ENCODE results near the gene SMNDC1.

The SMNDC1 gene

DNA sequence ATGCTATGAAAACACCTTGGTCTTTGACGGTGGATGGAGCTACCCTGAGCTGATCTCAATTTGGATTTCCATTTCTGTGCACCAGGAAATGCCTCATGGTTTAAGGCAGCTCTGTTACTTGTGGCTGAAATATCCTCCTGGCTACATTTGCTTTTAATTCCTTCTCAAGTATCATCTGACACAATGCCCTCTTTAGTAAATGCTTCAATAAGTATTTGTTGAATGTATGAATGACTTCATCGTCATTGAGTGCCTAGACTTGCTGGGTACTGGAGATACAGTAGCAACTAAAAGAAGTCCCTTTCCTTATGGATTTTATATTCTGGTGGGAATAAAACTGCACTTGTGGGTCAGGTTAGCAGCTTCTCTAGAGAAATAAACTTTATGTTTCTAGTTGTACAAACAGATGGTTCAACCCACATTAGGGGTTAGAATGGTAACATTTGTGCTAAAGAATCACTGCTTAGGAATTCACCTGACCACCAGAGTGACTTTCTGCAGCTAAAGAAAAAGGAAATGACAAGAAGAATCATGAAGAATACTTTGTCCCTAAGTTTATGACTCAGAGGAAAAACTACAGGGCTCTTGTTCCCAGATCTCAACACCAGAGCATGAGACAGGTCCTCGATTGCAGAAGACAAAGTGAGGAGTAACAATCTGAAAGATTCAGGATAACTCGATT, 21.8 kb upstream of the SMNDC1 start:
- DNase-seq, result peak; percentile 90

DNA sequence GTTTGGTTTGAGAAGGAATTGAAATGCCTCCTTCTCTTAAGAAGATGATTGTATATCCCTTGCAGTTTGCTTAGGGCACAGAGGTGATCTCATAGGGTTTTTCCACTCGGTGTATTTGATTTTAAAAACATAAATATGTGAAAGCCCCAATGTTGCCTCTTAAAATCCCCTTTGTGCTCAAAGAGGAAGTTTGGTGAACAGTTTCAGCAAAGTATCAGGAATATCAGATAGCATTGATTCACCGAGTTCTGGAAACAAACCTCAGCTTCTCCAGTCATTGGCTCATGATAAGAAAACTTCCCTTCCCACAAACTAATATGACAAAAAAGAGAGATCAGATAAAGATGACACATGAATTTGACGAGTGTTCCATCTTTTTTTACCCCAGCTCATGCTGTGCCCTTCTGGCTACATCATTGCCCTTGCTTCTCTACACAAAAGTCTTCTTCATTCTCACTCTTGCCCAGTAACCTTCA, 20.1 kb upstream of the SMNDC1 start:
- DNase-seq, result no peak

DNA sequence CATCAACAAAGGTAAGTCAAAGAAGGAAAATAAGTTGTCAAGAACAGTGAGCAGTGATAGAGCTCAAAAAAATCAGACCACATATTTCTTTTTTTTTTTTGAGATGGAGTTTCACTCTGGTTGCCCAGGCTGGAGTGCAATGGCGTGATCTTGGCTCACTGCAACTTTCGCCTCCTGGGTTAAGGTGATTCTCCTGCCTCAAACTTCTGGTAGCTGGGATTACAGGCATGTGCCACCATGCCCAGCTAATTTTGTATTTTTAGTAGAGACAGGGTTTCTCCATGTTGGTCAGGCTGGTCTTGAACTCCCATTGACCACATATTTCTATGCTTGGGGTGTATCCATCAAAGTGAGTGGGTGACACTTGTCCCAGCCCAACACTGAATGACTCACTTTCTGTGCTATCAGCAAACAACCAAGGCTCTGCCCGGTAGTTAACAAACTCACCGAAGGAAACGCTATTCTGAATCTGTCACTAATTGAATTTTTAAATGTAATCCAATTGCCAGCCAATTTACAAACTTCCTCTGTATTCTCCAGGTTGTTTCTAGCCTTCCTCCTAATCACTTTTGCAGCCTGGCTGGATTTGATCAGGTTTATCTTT, 19.6 kb upstream of the SMNDC1 start:
- DNase-seq, result no peak

DNA sequence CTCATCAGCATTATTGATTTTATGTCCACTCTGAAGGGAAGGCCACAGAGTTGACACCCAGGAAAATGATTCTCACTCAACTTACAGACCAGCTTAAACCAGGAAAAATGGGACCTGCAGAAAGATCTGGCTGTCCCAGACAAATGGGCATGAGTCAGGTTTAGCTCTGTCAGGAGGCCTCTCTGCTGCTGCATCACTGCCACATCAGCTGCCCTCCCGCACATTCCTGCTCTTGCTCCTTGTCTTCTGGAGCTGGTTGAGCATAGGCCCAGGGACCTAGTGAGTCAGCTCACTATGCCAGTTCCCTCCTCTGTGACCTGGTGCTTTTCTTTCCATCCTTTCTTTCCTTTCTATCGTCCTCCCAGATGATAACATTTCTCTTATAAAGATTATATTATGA, 18.8 kb upstream of the SMNDC1 start:
- peak; percentile 86 for DNase-seq

DNA sequence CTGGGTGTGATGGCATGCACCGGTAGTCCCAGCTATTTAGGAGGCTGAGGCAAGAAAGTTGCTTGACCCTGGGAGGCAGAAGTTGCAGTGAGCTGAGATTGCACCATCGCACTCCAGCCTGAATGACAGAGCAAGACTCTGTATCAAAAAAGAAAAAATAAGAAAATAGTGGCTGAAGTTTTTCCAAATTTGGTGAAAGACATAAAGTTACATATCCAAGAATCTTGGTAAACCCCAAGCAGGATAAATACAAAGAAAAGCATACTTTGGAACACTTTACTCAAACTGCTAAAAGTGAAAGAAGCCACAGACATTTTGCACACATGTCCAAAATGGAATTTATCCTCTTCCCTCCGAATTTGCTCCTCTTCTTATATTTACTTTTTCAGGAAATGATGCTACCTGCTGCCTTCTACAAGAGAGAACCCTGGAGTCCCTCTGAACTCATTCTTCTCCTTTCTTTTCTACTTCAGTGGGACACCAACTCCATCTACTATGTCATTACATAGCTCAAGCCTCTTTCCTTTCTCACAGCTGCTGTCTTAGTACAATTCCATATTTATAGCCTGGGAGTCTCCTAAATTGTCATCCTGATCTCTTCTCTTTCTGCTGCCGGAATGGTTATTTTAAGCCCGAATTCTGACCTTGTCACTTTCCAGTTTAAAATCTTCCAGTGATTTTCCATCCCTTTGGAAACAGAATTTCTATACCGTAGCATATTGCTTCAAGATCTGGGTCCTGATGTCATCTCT, 17.3 kb upstream of the SMNDC1 start:
- DNase-seq, result no peak

DNA sequence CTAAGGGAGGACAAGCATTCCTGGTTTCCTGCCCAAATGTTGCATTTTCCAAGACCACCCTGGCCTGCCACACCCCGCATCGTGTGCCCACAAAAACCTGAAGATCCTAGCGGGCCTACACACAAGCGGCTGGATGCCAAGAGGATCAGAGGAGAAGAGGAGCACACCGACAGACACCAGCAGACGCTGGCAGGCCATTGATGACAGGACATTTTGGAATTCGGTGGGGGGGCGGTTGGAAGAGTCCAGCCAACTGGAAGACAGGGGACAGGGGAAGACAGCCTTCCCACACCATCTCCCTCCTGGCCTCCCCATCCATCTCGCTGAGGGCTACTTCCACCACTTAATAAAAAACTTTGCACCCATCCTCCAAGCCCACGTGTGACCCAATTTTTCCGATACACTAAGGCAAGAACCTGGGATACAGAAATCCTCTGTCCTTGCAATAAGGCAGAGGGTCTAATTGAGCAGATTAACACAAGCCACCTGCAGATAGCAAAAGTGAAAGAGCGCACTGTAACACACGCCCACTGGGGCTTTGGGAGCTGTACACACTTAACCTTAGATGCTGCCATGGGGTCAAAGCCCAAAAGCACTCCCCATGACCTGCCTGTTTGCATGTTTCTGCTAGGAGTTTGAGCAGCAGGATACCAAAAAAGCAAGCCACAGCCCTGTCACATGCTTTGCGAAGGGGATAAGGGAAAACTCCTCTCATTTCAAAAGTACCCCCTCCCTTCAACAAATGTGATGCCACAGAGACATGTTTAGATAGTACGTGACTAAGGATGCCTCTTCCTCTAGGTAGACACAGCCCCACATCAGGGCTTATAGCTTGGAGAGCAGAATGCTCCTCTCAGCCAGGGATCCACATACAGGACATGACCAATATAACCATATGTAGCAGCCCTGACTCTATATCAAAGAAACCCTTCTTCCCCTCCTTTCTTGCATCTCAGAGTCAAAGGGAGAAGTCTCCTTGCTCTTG, 13.4 kb upstream of the SMNDC1 start:
- DNase-seq, result no peak

DNA sequence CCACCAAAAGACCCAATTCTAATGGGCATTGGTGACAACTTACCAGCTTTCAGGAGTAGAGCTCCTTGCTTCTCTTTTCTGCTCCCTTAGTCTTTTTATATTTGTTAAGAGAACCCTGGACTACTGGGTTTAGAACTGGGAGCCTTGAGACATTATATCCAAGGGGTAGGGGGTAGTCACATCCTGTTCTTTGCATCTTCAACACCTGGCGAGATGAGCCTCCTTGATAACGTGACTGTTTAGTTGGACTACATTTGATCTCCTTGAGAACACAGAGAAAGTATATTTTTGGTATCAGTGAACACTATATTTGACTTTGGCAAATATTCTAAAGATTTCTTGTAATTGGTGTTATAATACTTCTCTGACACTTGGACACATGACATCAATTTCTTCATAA, 9.0 kb upstream of the SMNDC1 start:
- no peak for DNase-seq

DNA sequence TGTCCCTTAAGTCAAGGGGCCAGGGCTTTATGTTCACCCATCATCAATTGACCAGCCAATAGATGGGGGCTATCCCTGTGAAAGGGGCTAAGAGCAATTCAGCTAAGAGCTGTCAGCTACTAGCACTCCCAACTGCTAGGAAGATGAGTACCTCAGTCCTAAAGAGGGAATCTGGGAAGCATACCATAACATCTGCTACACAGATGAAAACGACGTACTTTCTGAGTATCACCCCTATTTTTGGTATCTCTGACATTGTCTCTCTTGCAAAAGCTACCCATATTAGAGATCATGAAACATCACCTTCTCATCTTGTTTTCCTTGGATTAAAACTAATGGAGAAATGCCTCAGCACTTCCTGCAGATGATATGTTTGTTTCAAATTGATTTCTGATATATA, 7.5 kb upstream of the SMNDC1 start:
- DNase-seq, result no peak

DNA sequence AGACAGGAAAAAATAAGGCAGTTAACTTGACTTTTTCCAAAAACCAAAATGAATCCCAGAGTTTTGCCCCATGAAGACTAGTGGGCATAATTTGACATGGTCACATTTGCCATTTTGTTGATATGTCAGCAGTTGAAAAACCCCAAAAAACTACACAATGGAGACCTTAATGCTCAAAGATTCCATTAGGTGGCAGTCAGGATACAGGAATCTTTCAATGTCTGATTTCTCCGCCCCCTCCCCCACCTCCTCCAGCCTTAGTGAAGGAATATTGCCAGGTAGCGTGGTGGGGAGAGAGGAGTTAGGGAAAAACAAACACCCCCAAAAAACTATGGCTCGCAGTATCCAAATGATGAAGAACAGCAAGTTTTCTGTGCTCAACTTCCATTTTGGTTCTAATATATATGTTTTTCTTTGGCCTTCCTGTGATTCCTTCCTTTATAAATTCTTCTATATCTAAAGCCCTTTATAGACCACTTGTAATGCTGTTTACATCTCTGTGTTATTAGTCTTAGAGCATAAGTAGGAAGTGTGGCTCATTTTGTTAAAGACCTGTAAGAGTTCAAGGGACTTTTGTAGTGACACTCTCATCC, 6.7 kb upstream of the SMNDC1 start:
- DNase-seq, result peak; percentile 66

DNA sequence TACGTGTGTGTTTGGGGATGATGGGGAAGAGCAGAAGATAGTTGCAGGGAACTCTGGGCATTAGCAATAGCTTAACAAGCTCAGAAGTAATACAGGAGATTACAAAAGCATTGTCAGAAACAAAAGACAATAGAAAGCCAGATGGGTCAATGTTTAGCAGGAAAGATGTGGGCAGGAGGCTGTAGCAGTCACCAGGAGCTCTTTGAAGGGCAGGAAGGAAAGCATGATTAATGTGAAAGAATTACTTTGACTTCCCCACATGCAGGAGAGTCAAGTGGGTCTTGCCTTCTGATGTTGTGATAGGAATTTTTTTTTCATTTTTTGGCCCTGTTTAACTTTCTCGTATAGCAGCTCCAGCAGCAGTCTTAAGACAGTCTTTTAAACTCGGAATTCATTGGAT, 6.0 kb upstream of the SMNDC1 start:
- DNase-seq, result no peak

DNA sequence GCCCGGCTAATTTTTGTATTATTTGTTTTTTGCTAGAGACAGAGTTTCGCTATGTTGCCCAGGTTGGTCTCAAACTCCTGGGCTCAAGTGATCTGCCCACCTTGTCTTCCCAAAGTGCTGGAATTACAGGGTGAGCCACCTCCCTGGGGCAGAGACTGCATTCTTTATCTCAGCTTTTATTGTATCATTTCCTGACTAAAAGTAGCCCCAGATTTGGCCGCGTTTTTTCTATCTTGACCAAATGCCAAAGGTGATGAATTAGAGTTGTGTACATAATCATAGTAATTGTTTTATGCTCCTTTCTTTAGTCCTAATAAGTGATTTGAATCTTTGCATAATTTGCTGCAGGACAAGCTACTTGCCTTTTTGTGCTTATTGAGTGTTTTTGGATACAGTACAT, 3.1 kb upstream of the SMNDC1 start:
- no peak for DNase-seq

DNA sequence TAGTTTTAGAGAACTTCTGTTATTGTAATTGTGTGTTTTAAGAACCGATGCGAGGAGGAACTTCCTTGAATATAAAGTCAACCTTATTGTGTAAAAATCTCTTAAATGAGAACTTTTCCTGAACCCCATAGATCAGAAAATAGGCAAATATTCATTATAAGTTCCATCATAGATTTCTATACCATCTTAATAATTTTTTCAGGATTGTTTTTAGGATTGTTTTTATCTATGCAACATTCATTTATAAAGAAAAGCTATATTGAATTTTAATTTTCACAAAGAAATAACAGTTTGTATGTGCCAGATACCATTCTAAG, 1.7 kb upstream of the SMNDC1 start:
- DNase-seq, result no peak

DNA sequence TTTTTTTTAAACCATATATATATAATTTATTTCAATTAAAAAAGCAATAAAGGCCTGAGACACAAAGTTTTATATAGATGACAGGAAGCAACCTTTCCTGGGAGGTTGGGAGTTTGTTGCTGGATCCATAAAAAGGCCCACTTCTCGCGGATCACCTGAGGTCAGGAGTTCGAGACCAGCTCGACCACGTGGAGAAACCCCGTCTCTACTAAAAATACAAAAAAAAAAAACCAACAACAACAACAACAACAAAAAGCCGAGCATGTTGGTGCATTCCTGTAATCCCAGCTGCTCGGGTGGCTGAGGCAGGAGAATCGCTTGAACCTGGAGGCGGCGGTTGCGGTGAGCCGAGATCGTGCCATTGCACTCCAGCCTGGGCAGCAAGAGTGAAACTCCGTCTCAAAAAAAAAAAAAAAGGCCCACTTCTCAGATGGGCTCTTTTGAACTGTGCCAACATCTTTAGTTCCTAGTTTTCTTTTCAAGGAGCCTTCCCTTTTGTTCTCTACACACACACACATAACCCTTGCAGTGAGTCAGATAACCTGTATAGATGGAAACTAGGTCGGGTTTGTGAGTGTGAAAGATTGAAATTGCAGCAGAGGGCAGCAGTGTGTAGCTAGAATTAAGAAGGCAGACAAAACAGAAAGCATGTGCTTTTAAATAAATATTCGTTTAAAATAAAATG, 1.2 kb upstream of the SMNDC1 start:
- peak; percentile 85 for DNase-seq

DNA sequence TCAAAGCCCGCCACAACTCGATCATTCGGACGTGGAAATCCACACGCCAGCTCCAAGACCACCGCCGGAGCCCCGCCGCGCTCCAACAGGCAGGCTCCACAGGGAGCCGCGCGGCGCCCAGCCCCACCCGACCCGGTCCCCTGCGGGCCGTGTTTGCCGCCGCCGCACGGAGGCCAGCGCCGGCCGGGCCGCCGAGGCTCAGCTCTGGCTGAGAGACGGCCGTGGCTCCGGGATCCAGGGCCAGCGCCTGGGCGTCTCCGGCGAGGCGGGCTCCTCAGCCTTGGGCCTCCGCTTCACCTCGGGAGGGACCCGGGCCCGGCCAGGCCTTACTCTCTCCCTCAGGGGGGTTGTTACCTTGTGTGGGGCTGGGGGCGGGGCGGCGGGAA, 333 bp downstream of the SMNDC1 start:
- no peak for DNase-seq

DNA sequence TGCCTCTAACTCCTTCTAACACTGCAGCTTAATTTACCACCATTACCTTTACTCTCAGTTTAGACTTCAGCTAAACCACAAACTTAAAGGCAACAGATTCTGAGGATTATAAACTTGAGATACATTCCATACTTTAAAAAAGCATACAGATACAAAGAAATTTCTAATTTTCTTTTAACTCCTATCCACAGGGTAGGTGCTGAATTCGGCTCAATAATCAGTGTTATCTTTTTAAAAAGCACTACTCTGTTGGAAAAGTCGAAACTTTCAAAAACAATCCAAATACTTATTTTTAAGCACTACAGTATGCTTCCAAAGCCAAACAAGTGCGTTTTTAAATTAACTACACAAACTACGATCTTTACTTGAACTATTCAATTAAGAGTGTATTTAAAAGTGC, 1.0 kb downstream of the SMNDC1 start:
- no peak for DNase-seq

DNA sequence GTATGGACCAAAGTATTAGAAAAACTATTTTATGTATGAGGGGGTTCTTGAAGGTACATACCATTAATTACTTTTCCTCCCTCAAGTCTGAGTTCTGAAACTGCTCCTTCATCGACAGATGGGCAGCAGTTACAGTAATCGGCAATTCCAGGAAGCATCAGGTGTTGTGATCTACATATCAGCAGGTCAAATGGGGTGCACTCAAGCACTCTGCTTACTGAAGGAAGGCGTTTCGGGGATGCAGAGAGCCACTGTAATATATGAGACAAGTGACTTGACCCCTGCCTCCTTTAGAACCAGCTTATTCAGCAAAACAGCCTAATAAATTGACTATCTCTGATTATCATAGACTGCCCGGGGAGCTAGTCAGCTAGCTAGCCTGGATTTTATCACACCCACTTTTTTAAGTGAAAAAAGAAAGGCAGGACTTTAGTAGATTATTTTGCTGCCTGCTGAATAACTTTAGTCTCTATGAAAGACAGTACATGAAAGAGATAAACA, 4.2 kb downstream of the SMNDC1 start:
- DNase-seq, result no peak

DNA sequence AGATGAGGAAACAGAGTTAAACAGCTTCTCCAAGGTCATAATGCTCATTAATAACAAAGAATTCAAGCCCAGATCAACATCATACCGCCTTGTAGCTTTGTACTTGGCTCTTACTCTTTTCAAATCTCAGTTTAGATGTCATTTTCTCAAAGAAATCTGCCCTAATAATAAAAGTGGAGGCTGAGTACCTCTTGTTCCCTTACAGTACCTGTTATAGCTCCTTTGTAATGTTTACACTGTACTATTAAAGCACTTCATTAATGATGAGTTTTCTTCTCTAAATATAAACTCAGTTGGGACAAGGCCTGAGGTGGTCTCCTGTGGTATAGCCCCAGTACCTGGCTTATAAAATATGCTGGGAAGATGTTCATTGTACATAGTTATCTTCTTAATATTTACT, 7.8 kb downstream of the SMNDC1 start:
- no peak for DNase-seq

DNA sequence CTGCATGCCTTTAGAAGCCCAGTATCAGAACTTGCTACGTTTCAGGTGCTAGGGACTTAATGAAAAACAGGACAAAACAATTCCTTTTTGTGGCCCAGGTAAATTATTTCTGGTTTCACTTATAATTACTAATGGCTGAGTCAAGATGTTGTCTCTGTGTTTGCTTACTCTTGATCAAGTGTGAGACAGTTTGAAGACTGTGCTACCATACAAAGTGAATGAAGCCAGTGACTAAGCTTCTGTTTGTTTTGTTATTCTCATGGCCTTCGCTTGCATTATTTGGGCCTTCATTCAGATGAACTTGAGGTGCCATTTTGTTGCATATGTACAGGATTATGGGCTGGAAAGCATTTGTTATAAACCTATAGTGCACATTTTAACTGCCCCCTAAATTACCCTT, 17.9 kb downstream of the SMNDC1 start:
- DNase-seq, result no peak

DNA sequence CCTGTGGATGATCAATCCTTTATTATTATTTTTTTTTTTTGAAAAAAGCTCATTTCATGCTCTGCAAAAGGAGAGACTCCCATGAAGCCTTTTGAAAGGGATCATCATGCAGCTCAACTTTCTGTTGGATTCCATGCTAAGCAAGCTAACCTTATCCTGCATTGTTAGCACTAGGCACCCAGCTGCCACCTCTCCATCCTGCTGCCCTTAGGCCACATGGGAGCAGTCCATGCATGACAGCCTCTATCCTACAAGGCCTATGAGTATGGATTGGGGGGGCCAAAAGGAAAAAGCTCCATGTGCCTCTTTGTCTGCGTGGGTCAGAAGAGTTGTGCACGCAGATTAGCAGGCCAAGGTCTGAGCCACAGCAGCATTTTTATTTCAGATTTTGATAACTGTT, 19.2 kb downstream of the SMNDC1 start:
- no peak for DNase-seq

DNA sequence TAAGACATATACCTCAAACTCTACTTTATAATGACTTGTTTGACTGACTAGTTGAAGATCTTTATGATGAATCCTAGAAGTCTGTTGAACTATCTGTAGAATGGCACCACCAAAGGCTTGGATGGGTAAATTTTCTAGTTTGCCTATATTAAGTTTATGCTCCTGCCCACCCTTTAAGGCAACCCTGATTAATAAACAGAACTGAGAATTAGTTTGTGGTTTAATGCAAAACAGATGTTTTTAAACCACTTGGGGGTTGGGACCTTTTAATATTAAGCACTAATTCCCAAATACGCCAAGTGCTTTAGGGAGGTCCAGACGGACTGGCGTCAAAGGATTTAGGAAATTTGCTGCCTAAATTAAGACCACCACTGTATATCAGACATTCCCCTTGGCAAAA, 20.5 kb downstream of the SMNDC1 start:
- no peak for DNase-seq

DNA sequence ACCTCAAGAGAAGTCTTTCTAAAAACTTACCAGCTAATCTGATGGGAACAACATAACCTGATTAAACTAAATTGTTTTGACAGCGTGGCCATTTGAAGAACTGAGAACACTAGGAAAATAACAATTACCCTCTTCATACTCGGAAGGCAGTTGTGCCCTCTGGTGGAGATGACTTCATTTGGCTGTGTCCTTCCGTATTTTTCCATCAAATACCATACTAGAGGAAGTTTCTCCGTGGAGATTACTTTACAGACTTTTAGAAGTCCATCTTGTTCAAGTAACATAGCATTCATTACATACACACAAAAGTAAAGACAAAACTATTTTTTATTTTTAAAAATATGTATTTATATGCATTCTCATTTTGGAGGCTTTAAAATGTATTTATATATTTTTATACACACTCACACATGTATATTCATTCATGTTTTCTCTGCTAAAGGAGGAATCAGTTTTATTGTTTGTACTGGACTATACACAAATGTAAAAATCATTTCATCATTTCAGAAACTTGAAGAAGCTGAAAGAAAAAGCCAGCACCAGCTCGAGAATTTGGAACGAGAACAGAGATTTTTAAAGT, 25.2 kb downstream of the SMNDC1 start:
- peak; percentile 60 for DNase-seq

All from fibroblast of skin of right quadriceps (primary cell).